ENCODE data around the gene CAVIN2.

The CAVIN2 gene

DNA sequence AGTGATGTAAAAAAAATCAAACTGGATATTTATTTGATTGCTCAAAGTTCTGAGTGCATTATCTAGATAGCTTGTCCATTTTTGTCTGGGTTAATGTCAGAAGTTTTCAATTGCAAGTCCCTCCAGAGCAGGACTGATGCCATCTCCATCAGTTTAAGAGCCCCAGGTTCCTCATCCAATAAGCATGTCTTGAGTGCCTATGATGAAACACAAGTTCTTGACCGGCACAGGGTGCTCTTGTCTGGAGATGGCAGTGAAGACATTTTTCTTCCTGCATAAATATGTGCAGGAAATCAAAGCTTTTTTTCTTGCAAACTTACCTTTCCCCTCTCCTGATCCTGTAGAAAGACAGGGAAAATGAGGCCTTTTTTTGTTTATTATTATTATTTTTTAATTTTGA lies 31.9 kb downstream of the CAVIN2 start:
- CTCF ChIA-PET: interaction anchor here (1.4 kb wide), 1 partner anchor 348 kb away, joined by 10 read pairs; no protein-coding TSS in a partner anchor
- POLR2A ChIA-PET: interaction anchor here (0.6 kb wide), 1 partner anchor 634 kb away, joined by 3 read pairs; no protein-coding TSS in a partner anchor

DNA sequence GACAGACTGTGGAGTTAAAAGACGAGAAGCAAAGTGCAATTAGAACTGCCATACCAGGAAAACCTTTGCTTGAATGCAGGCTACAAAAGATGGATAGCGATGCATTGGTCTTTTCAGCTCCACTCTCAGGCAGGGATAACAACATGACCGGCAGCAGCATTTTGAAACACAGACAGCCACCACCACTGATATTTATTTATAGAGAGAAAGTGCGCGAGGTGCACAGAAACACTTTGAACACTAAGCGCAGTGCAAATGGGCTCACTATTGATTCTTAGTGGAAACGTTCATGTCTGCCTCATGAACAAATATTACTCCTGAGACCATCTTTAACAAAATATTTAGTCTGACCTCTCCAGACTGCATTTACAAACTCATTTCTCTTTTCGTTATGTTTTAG lies 32.9 kb downstream of the CAVIN2 start:
- POLR2A ChIA-PET: no interaction called here
- no peak for TF ChIP-seq LEF1 (IDR thresholded peaks at IDR 0.05; ENCODE audit: borderline replicate concordance)
- TF ChIP-seq ARNT (IDR thresholded peaks at IDR 0.05): no peak
- no peak for TF ChIP-seq FOXA1 (IDR thresholded peaks at IDR 0.05)
- TF ChIP-seq FOXK2 (IDR thresholded peaks at IDR 0.05): no peak
- no peak for TF ChIP-seq BHLHE40 (IDR thresholded peaks at IDR 0.05; ENCODE audit: borderline replicate concordance)
- TF ChIP-seq, protein P1, sequence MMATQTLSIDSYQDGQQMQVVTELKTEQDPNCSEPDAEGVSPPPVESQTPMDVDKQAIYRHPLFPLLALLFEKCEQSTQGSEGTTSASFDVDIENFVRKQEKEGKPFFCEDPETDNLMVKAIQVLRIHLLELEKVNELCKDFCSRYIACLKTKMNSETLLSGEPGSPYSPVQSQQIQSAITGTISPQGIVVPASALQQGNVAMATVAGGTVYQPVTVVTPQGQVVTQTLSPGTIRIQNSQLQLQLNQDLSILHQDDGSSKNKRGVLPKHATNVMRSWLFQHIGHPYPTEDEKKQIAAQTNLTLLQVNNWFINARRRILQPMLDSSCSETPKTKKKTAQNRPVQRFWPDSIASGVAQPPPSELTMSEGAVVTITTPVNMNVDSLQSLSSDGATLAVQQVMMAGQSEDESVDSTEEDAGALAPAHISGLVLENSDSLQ (IDR thresholded peaks at IDR 0.05): no peak
- TF ChIP-seq SP1 (IDR thresholded peaks at IDR 0.05): no peak
- CTCF ChIA-PET: no interaction called here
- no peak for DNase-seq (ENCODE audit: extremely low spot score)

More for the DNA sequence above, 31.9 kb downstream of the CAVIN2 start:
- no peak for DNase-seq (ENCODE audit: extremely low spot score)
- TF ChIP-seq SUZ12 (IDR thresholded peaks at IDR 0.05): no peak
- no peak for TF ChIP-seq ARNT (IDR thresholded peaks at IDR 0.05)
- no peak for TF ChIP-seq BHLHE40 (IDR thresholded peaks at IDR 0.05; ENCODE audit: borderline replicate concordance)
- TF ChIP-seq FOXA1 (IDR thresholded peaks at IDR 0.05): no peak
- TF ChIP-seq L3MBTL2 (conservative IDR thresholded peaks at IDR 0.05): no peak
- TF ChIP-seq FOXK2 (IDR thresholded peaks at IDR 0.05): no peak
- TF ChIP-seq SP1 (IDR thresholded peaks at IDR 0.05): no peak
- TF ChIP-seq, protein P1 (IDR thresholded peaks at IDR 0.05): no peak
- no peak for TF ChIP-seq FOXM1 (IDR thresholded peaks at IDR 0.05; ENCODE audit: borderline replicate concordance)
- no peak for TF ChIP-seq ELF4 (IDR thresholded peaks at IDR 0.05)
- TF ChIP-seq TARDBP (IDR thresholded peaks at IDR 0.05): no peak

DNA sequence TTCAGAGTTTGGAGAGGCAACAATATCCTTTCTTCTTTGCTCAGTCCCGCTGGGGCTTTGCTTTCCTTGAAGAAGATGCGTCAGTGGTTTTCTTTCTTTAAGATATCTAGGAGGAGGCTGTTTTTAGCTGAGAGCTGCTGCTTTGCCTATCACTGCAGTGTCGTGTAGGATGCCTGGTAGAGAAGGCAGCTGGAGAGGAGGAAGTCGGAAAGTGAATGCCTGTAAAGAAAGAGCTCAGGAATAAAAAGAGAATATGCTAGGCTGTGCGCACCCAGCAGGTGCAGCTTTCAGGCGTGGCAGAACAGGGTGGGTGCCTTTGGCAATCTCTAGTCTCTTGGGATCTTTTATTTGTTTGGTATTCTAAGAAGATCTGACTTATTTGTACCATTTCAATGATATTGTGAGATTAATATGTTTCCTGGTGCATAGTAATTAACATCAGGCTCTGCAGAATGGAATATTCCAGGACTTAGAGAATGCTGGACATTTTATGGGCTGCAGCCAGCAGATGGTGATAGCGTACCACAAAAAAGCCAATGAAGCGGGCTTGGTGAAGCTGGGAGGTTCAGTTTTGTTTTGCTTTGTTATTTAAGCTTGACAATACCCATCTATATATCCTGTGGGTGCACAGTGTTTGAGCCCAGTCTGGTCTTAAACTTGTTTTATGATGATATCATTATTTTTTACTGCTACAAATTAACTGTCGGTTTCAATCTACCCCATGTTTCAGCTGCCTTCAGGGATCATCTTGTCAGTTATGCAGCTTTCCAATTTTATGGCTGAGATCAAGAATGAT lies 34.9 kb downstream of the CAVIN2 start:
- peak; percentile 60 for DNase-seq (ENCODE audit: extremely low spot score)
- ChIA-PET POLR2A (interaction anchor here (0.9 kb wide), 1 partner anchor 350 kb away, joined by 4 read pairs; no protein-coding TSS in a partner anchor), CTCF (interaction anchor here (0.5 to 2.3 kb wide), 11 partner anchors 9 to 404 kb away, joined by 3 to 33 read pairs (median 3); no protein-coding TSS in a partner anchor)
- no peak for TF ChIP-seq BHLHE40 (IDR thresholded peaks at IDR 0.05; ENCODE audit: borderline replicate concordance)
- TF ChIP-seq SP1 (IDR thresholded peaks at IDR 0.05): no peak
- TF ChIP-seq NFRKB (IDR thresholded peaks at IDR 0.05): no peak
- TF ChIP-seq FOXM1 (IDR thresholded peaks at IDR 0.05; ENCODE audit: borderline replicate concordance): no peak
- no peak for TF ChIP-seq LEF1 (IDR thresholded peaks at IDR 0.05; ENCODE audit: borderline replicate concordance)
- TF ChIP-seq ARNT (IDR thresholded peaks at IDR 0.05): no peak
- no peak for TF ChIP-seq FOXK2 (IDR thresholded peaks at IDR 0.05)
- no peak for TF ChIP-seq L3MBTL2 (conservative IDR thresholded peaks at IDR 0.05)

DNA sequence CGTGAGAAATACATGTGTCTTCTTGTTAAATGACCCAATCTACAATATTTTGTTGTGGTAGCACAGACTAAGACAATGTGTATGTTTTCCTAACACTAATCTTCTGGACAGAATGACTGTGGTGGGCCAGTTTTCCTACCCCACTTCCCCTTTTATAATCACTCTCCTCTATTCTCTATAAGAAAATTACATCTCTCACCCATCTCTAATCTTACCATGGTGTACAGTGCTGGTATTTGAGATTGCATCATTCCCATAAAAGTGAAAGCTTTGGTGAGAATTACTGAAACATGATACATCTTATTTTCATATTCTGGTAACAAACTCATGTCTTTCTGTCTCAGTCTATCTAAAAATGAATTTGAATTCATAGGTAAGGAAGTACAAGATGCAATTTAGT lies 40.5 kb downstream of the CAVIN2 start:
- ChIA-PET POLR2A (no interaction called here), CTCF (interaction anchor here (0.7 kb wide), 1 partner anchor 100 kb away, joined by 3 read pairs; no protein-coding TSS in a partner anchor)
- no peak for DNase-seq (ENCODE audit: extremely low spot score)
- TF ChIP-seq ARNT (IDR thresholded peaks at IDR 0.05): no peak
- no peak for TF ChIP-seq L3MBTL2 (conservative IDR thresholded peaks at IDR 0.05)
- TF ChIP-seq NFRKB (IDR thresholded peaks at IDR 0.05): no peak
- TF ChIP-seq FOXM1 (IDR thresholded peaks at IDR 0.05; ENCODE audit: borderline replicate concordance): no peak
- TF ChIP-seq, protein P1 (IDR thresholded peaks at IDR 0.05): no peak
- TF ChIP-seq SUZ12 (IDR thresholded peaks at IDR 0.05): no peak
- TF ChIP-seq ZNF384 (IDR thresholded peaks at IDR 0.05): no peak

DNA sequence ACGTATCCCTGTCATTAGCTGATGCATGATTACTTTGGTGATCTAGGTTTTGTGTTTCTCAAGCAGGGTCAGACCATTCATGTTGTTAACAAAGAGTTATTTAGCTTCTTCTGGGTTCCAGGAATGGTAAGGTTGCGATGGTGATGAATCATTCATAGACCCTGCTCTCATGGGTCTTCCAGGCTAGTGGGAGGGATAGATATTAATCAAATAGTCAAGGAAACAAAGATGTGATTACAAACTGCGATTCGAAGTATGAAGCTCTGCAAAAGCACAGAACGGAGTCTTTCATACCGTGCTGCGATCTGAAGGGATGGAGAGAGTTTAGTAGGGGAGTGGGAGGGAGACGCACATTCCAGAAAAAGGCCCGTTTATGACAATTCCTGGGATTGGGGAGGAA lies 42.1 kb downstream of the CAVIN2 start:
- DNase-seq (ENCODE audit: extremely low spot score): no peak
- ChIA-PET POLR2A (no interaction called here), CTCF (no interaction called here)
- TF ChIP-seq ARNT (IDR thresholded peaks at IDR 0.05): no peak
- no peak for TF ChIP-seq ZNF384 (IDR thresholded peaks at IDR 0.05)
- TF ChIP-seq FOXM1 (IDR thresholded peaks at IDR 0.05; ENCODE audit: borderline replicate concordance): no peak
- no peak for TF ChIP-seq FOXA1 (IDR thresholded peaks at IDR 0.05)
- no peak for TF ChIP-seq SP1 (IDR thresholded peaks at IDR 0.05)
- TF ChIP-seq L3MBTL2 (conservative IDR thresholded peaks at IDR 0.05): no peak
- TF ChIP-seq LEF1 (IDR thresholded peaks at IDR 0.05; ENCODE audit: borderline replicate concordance): no peak
- TF ChIP-seq TARDBP (IDR thresholded peaks at IDR 0.05): no peak
- TF ChIP-seq BHLHE40 (IDR thresholded peaks at IDR 0.05; ENCODE audit: borderline replicate concordance): no peak
- TF ChIP-seq, protein P1 (IDR thresholded peaks at IDR 0.05): no peak
- TF ChIP-seq NFRKB (IDR thresholded peaks at IDR 0.05): no peak
- TF ChIP-seq ELF4 (IDR thresholded peaks at IDR 0.05): no peak
- TF ChIP-seq SUZ12 (IDR thresholded peaks at IDR 0.05): no peak
- no peak for TF ChIP-seq CTBP1 (IDR thresholded peaks at IDR 0.05; ENCODE audit: borderline replicate concordance)
- no peak for TF ChIP-seq FOXK2 (IDR thresholded peaks at IDR 0.05)

DNA sequence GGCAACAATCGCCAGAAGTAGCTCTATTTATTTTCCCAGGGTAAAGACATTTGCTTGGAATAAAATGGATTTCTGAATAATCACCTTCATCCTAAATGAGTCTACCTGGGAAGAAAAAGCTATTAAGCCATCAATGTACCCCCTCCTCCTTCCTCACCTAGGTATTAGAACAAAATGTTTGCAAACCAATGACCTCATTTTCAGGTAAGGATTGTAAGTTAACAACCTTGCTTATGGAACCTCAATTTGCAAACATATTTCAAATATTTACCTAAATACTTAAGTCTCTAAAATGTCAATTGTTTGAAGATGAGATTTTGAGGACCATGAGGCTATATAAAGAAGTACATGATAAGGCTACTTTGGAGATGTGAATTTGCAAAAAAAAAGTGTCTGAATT lies 43.9 kb downstream of the CAVIN2 start:
- ChIA-PET CTCF (interaction anchor here (1.3 kb wide), 1 partner anchor 9 kb away, joined by 3 read pairs; no protein-coding TSS in a partner anchor), POLR2A (no interaction called here)
- no peak for DNase-seq (ENCODE audit: extremely low spot score)
- no peak for TF ChIP-seq HDGF (IDR thresholded peaks at IDR 0.05; ENCODE audit: borderline replicate concordance)
- no peak for TF ChIP-seq ELF4 (IDR thresholded peaks at IDR 0.05)
- TF ChIP-seq ZNF384 (IDR thresholded peaks at IDR 0.05): no peak
- TF ChIP-seq TARDBP (IDR thresholded peaks at IDR 0.05): no peak
- TF ChIP-seq SUZ12 (IDR thresholded peaks at IDR 0.05): no peak
- no peak for TF ChIP-seq NFRKB (IDR thresholded peaks at IDR 0.05)
- no peak for TF ChIP-seq BHLHE40 (IDR thresholded peaks at IDR 0.05; ENCODE audit: borderline replicate concordance)
- TF ChIP-seq FOXA1 (IDR thresholded peaks at IDR 0.05): no peak
- no peak for TF ChIP-seq CTBP1 (IDR thresholded peaks at IDR 0.05; ENCODE audit: borderline replicate concordance)
- TF ChIP-seq FOXM1 (IDR thresholded peaks at IDR 0.05; ENCODE audit: borderline replicate concordance): no peak
- no peak for TF ChIP-seq LEF1 (IDR thresholded peaks at IDR 0.05; ENCODE audit: borderline replicate concordance)
- TF ChIP-seq, protein P1 (IDR thresholded peaks at IDR 0.05): no peak
- no peak for TF ChIP-seq SP1 (IDR thresholded peaks at IDR 0.05)
- no peak for TF ChIP-seq ARNT (IDR thresholded peaks at IDR 0.05)
- no peak for TF ChIP-seq FOXK2 (IDR thresholded peaks at IDR 0.05)
- no peak for TF ChIP-seq L3MBTL2 (conservative IDR thresholded peaks at IDR 0.05)

Data from HEK293T (cell line).